ENCODE results near the gene HSD17B1. TPM values are rescaled to one million over a fixed set of nuclear protein-coding genes. Genes with fewer than 3 reads are reported as not detected.

HSD17B1 gene
- total RNA-seq, 4 donors from 2014 or later, result 3.0 to 11.8 (median 6.6) TPM

GRCh38 chr17:42536048-42536371 lies 16.7 kb upstream of the HSD17B1 start, which contains the start of gene NAGLU:
NAGLU (plus strand) TSS chr17:42536241; CDS start chr17:42536273, 32 bp downstream.
- H3K27ac ChIP-seq, result peak within 1 kb of the TSS; percentile 88 to 98 (median 94)
- no peaks in the 10 kb centered on the region for H3K27me3 ChIP-seq
- intact Hi-C loops (cut with DNase I), result no loop called here
- H3K4me3 ChIP-seq, result peak within 1 kb of the TSS; percentile 62 to 77 (median 72)
- H3K9me3 ChIP-seq, result no peaks in the 10 kb centered on the region
- DNase-seq, result peak; percentile 39
- TF ChIP-seq CTCF (IDR thresholded peaks at IDR 0.05), result peak in 1 of 6 experiments; percentile 19
- peak in 3 of 4 donors; percentile 4 to 74 (median 72) for TF ChIP-seq POLR2A (IDR thresholded peaks at IDR 0.05)
- WGBS, 2 donors, result no CpG with 5 or more reads among the region's 40 CpGs
- peaks cover 27 to 51% (median 29%) of the 10 kb centered on the region in 3 donors for H3K4me1 ChIP-seq
- peaks cover 6 to 29% (median 9%) of the 10 kb centered on the region in 3 donors for H3K36me3 ChIP-seq

DNA sequence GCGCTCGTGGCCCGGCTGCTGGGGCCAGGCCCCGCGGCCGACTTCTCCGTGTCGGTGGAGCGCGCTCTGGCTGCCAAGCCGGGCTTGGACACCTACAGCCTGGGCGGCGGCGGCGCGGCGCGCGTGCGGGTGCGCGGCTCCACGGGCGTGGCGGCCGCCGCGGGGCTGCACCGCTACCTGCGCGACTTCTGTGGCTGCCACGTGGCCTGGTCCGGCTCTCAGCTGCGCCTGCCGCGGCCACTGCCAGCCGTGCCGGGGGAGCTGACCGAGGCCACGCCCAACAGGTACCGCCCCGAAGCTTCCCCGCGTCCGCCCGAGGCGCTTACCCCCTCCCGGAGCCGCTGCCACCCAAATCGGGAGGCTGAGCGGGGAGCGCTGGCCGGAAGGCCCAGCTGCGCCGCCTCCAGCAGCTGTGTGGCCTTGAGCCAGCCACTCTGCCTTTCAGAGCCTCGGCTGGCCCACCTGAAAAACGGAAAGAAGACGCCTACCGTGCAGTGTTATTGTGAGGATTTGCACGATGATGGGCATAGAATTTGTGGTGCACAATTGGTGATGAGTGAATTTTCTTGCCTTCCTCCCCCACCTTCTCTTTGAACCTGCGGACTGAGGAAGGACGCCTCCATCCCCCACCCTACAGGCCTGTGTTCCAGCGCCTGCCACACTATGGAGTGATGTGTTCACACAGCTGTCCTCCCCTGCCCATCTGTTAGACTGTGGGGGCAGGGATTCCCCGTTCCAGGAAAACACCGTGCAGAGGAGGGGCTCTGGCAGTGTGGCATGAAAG lies 16.2 kb upstream of the HSD17B1 start:
- WGBS, 2 donors, result 0 to 5% methylated on average over 3 of the region's 65 CpGs
- Histone ChIP-seq H3K27me3 (no peaks in the 10 kb centered on the region), H3K9me3 (no peaks in the 10 kb centered on the region), H3K4me1 (peaks cover 21 to 51% (median 23%) of the 10 kb centered on the region in 3 donors), H3K4me3 (peak overlapping the region; percentile 62 to 77 (median 72)), H3K36me3 (peaks cover 6 to 35% (median 9%) of the 10 kb centered on the region in 3 donors), H3K27ac (peak overlapping the region; percentile 88 to 98 (median 94))
- intact Hi-C loops (cut with DNase I), result no loop called here
- no peak for DNase-seq
- no peak for TF ChIP-seq POLR2A (IDR thresholded peaks at IDR 0.05)
- peak in 2 of 6 experiments; percentile 17 to 26 for TF ChIP-seq CTCF (IDR thresholded peaks at IDR 0.05)

GRCh38 chr17:42537156-42537805 lies 15.4 kb upstream of the HSD17B1 start:
- no peak for TF ChIP-seq CTCF (IDR thresholded peaks at IDR 0.05)
- no peak for TF ChIP-seq POLR2A (IDR thresholded peaks at IDR 0.05)
- peak overlapping the region; percentile 62 to 77 (median 72) for H3K4me3 ChIP-seq
- intact Hi-C loops (cut with DNase I), result no loop called here

DNA sequence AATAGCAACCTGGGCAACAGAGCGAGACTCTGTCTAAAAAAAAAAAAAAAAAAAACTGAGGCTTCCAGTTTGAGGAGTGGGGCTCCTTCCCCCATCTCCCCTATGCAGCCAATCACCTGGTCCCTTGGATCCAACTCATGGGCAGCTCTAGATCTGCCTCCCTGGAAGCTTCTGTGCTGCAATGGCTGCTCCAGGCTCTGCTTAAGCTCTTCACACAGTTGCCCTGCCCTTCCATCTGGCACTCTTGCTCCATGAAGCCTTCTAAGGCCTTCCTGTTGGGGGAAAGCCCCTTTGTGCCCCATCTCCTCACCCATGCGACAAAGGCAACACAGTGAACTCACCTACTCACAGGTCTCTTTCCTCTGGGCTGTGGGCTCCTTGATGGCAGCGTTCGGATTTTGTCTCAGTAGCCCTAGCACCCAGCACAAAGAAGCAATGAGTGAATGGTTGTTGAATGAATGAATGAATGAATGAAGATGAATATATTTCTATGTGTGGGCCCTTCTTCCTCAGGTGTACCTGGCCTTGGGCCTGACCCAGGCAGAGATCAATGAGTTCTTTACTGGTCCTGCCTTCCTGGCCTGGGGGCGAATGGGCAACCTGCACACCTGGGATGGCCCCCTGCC lies 14.8 kb upstream of the HSD17B1 start:
- Histone ChIP-seq H3K27me3 (no peaks in the 10 kb centered on the region), H3K27ac (peak overlapping the region in 1 of 4 donors; percentile 19), H3K36me3 (peaks cover 6 to 49% (median 18%) of the 10 kb centered on the region in 3 donors), H3K4me3 (no peak overlapping the region), H3K4me1 (peaks cover 17 to 41% (median 20%) of the 10 kb centered on the region in 3 donors), H3K9me3 (no peaks in the 10 kb centered on the region)
- intact Hi-C loops (cut with DNase I), result no loop called here
- no peak for TF ChIP-seq CTCF (IDR thresholded peaks at IDR 0.05)
- no peak for TF ChIP-seq POLR2A (IDR thresholded peaks at IDR 0.05)
- WGBS, 2 donors, result 85 to 91% methylated on average over 3 to 4 of the region's 5 CpGs
- DNase-seq, result no peak

More at GRCh38 chr17:42537156-42537805, 15.4 kb upstream of the HSD17B1 start:
- Histone ChIP-seq H3K9me3 (no peaks in the 10 kb centered on the region), H3K27ac (peak overlapping the region; percentile 88 to 98 (median 94)), H3K27me3 (no peaks in the 10 kb centered on the region), H3K36me3 (peaks cover 6 to 42% (median 13%) of the 10 kb centered on the region in 3 donors), H3K4me1 (peaks cover 20 to 48% (median 21%) of the 10 kb centered on the region in 3 donors)
- WGBS, 2 donors, result 96% methylated on average over 5 of the region's 31 CpGs
- no peak for DNase-seq
